ENCODE measurements around the gene OR9Q2. TPM values are rescaled to one million over a fixed set of nuclear protein-coding genes. Genes with fewer than 3 reads are reported as not detected.

OR9Q2 gene
- polyA plus RNA-seq, 3 donors, result not detected

Other genes with a start within 250 kb of the OR9Q2 start
- gene OR9Q1, start 165.2 kb upstream of the OR9Q2 start, polyA plus RNA-seq (ENCODE audit: insufficient read length in 3 of 3), result not detected
- not detected for gene OR6Q1, start 158.1 kb upstream of the OR9Q2 start, polyA plus RNA-seq (ENCODE audit: insufficient read length in 3 of 3)
- gene OR9I1, start 63.5 kb upstream of the OR9Q2 start, polyA plus RNA-seq (ENCODE audit: insufficient read length in 3 of 3), result not detected
- gene OR1S2, start 15.1 kb downstream of the OR9Q2 start, polyA plus RNA-seq (ENCODE audit: insufficient read length in 3 of 3), result not detected
- not detected for gene OR1S1, start 23.6 kb downstream of the OR9Q2 start, polyA plus RNA-seq (ENCODE audit: insufficient read length in 3 of 3)
- not detected for gene OR10Q1, start 39.8 kb downstream of the OR9Q2 start, polyA plus RNA-seq (ENCODE audit: insufficient read length in 3 of 3)
- gene OR10W1, start 79.2 kb downstream of the OR9Q2 start, polyA plus RNA-seq (ENCODE audit: insufficient read length in 3 of 3), result not detected
- gene OR5B17, start 170.0 kb downstream of the OR9Q2 start, polyA plus RNA-seq (ENCODE audit: insufficient read length in 3 of 3), result not detected
- gene OR5B3, start 217.8 kb downstream of the OR9Q2 start, polyA plus RNA-seq (ENCODE audit: insufficient read length in 3 of 3), result not detected
- under 1 TPM; 0.06 to 0.13 (median 0.13) TPM for gene OR5B2, start 239.1 kb downstream of the OR9Q2 start, polyA plus RNA-seq (ENCODE audit: insufficient read length in 3 of 3)

Data from renal pelvis (tissue), 3 donors.